HG03558 (cell line): ENCODE data around the gene PTPN6.

Experiments
- ATAC-seq: cut with Tn5 transposase; IDR thresholded peaks from one replicate; pipeline ENCODE4 v1.9.1; 2021; ENCODE audit warnings: moderate number of reproducible peaks; ENCODE audit not compliant: unreplicated experiment; ENCODE audit errors: extremely low read depth

Gene PTPN6

GRCh38 chr12:6921996-6922946 is 28.9 kb upstream of the PTPN6 start:
- ATAC-seq = no peak

GRCh38 chr12:6923003-6923732 is 28.0 kb upstream of the PTPN6 start:
- ATAC-seq = no peak

GRCh38 chr12:6923851-6924250 is 27.3 kb upstream of the PTPN6 start:
- ATAC-seq = no peak

GRCh38 chr12:6925239-6925539 is 26.0 kb upstream of the PTPN6 start:
- ATAC-seq = no peak

GRCh38 chr12:6925540-6926279 is 25.4 kb upstream of the PTPN6 start:
- no peak for ATAC-seq

- no peak for ATAC-seq
Measured at GRCh38 chr12:6927379-6928021, 23.7 kb upstream of the PTPN6 start, which contains the start of gene ATN1. Gene ATN1 (plus strand): TSS chr12:6927959. CDS start chr12:6934002, 6,043 bp downstream.

GRCh38 chr12:6928022-6928702 is 23.0 kb upstream of the PTPN6 start:
- no peak for ATAC-seq

GRCh38 chr12:6928703-6929407 is 22.3 kb upstream of the PTPN6 start:
- no peak for ATAC-seq

GRCh38 chr12:6929466-6930452 is 21.4 kb upstream of the PTPN6 start:
- ATAC-seq = no peak

- ATAC-seq = no peak
Measured at GRCh38 chr12:6932766-6933165, 18.4 kb upstream of the PTPN6 start.

- ATAC-seq = no peak
Measured at GRCh38 chr12:6934110-6934509, 17.0 kb upstream of the PTPN6 start.

- ATAC-seq = no peak
Measured at GRCh38 chr12:6935371-6936193, 15.6 kb upstream of the PTPN6 start.

GRCh38 chr12:6936194-6936635 is 14.9 kb upstream of the PTPN6 start:
- no peak for ATAC-seq

GRCh38 chr12:6936636-6937480 is 14.3 kb upstream of the PTPN6 start:
- no peak for ATAC-seq

GRCh38 chr12:6937481-6938352 is 13.4 kb upstream of the PTPN6 start:
- ATAC-seq = peak; percentile 60
